HepG2 (cell line): ENCODE measurements around the gene ACSL1. TPM values are rescaled to one million over a fixed set of nuclear protein-coding genes. Genes with fewer than 3 reads are reported as not detected.

Experiments used
- HIVEP1 ChIP-seq: sonication (generic); formaldehyde crosslinking; IDR thresholded peaks from 2 replicates; pipeline ENCODE4 v1.4.0; 2020; ENCODE audit warnings: mild to moderate bottlenecking, missing genetic modification reagents
- HMGXB4 ChIP-seq, 2 experiments: sonication (generic) in 1 of 2; formaldehyde crosslinking in 1 of 2; IDR thresholded peaks; 2 replicates each; pipeline versions ENCODE4 v1.4.0 to v1.6.1; 2018 to 2020; ENCODE audit warnings: missing genetic modification reagents in 2 of 2, borderline replicate concordance in 1 of 2, low read depth in 1 of 2, mild to moderate bottlenecking in 1 of 2, missing biosample characterization in 1 of 2
- IKZF1 ChIP-seq: fragments of 450-650 bp; IDR thresholded peaks from 2 replicates; pipeline ENCODE4 v1.7.1; 2016
- IKZF5 ChIP-seq: IDR thresholded peaks from 2 replicates; pipeline ENCODE4 v1.6.1; 2018; ENCODE audit warnings: missing genetic modification reagents, mild to moderate bottlenecking, missing compliant biosample characterization
- KDM6A ChIP-seq: IDR thresholded peaks from 2 replicates; pipeline ENCODE4 v1.6.1; 2016; ENCODE audit warnings: low read depth
- MEIS2 ChIP-seq: sonication (generic); formaldehyde crosslinking; IDR thresholded peaks from 2 replicates; pipeline ENCODE4 v1.9.0; 2021; ENCODE audit warnings: mild to moderate bottlenecking, missing genetic modification reagents
- NFKBIZ ChIP-seq: IDR thresholded peaks from 2 replicates; pipeline ENCODE4 v1.6.1; 2018; ENCODE audit warnings: missing genetic modification reagents, missing compliant biosample characterization
- NR3C1 ChIP-seq: sonication (generic); formaldehyde crosslinking; IDR thresholded peaks from 2 replicates; pipeline ENCODE4 v1.4.0; 2020; ENCODE audit warnings: missing genetic modification reagents
- PHB2 ChIP-seq: fragments of 450-650 bp; IDR thresholded peaks from 2 replicates; pipeline ENCODE4 v1.6.1; 2018; ENCODE audit not compliant: partially characterized antibody
- TFDP2 ChIP-seq: sonication (generic); formaldehyde crosslinking; IDR thresholded peaks from 2 replicates; pipeline ENCODE4 v1.4.0; 2020; ENCODE audit warnings: missing genetic modification reagents
- TOE1 ChIP-seq: sonication (generic); formaldehyde crosslinking; IDR thresholded peaks from 2 replicates; pipeline ENCODE4 v1.4.0; 2020; ENCODE audit warnings: mild to moderate bottlenecking, missing genetic modification reagents
- ZFP82 ChIP-seq: sonication (generic); formaldehyde crosslinking; IDR thresholded peaks from 2 replicates; pipeline ENCODE4 v1.5.1; 2020; ENCODE audit warnings: mild to moderate bottlenecking, missing genetic modification reagents, borderline replicate concordance
- ZNF33B ChIP-seq: sonication (generic); formaldehyde crosslinking; IDR thresholded peaks from 2 replicates; pipeline ENCODE4 v1.5.1; 2020; ENCODE audit warnings: mild to moderate bottlenecking, missing genetic modification reagents
- polyA plus RNA-seq, 8 experiments: library from polyadenylated mRNA; depleted of rRNA in 3 of 8; stranded (reverse) in 7 of 8; unstranded in 1 of 8; fragments of >200 nt; fragmentation: Illumina TruSeq in 4 of 8; extraction: Trizol in 4 of 8; gene quantifications; 2 replicates each; pipeline versions ENCODE4 v1.2.1 to v1.2.3, GENCODE V29; 2011 to 2016; ENCODE audit warnings: low read depth in 4 of 8, missing spikeins in 1 of 8, mixed read lengths in 1 of 8; ENCODE audit not compliant: insufficient read depth in 1 of 8
- total RNA-seq, 5 experiments: library from RNA; depleted of rRNA; stranded (reverse); fragments of >200 nt; fragmentation: Illumina TruSeq; extraction: Trizol; gene quantifications; 2 replicates each; pipeline ENCODE4 v1.2.3, GENCODE V29; 2016; ENCODE audit warnings: low read depth in 1 of 5
- TF ChIP-seq, protein P1 (sequence below): sonication (generic); formaldehyde crosslinking; IDR thresholded peaks from 2 replicates; pipeline ENCODE4 v1.4.0; 2020; ENCODE audit warnings: missing genetic modification reagents, borderline replicate concordance

The ACSL1 gene
- total and polyA plus RNA-seq, 2 of the 13 experiments (the other 11 are each of a cell fraction or from before 2014, with no cell fraction given), result 10.0 to 29.8 TPM

DNA sequence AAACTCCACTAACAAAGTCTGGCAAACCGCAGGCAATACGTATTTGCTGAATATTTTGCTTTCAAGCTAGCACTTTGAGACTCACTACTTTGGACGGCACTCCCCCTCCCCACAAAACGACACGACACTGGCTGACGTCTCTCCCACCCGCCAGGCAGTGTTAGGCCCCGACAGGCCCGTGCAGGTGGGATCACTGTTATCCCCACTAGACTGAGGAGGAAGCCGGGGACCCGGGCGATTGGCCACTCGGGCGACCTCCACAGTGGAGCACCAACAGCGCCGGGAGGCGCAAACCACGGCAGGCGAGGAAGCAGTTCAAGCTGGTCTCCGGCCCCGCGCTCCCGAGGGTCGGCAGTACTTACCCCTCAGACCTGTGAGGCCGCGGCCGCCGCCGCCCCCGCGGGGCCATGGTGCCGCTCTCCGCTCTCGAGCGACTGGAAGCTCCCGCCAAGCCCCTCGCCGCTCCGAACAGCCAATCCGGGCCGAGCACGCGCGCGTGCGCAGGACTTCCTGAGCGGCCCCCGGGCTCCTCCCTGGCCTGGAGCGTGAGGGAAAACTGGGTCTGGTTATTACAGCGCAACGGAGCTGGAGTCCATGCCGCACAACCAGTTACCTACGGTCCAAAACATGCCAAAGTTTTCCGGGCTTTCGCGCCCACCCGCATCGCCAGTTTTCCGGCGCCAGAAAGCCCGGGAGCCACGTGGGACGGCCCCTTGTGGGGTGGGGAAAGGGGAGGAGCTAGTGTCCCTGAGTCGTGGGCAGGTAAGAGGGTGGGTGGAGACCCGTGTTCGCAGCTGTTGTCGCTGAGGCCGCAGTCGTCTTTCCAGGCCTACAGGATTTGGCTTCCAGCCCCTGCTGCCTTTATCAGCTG, 91.9 kb downstream of the ACSL1 start, which contains the start of gene CENPU (continued):
- TF ChIP-seq IKZF5 (CRISPR knock-in tag) (peak; percentile 98), ZFP82 (CRISPR knock-in tag) (peak; percentile 85; the same call in 1 of the 2 replicates), NR3C1 (CRISPR knock-in tag) (no peak), HIVEP1 (CRISPR knock-in tag) (peak; percentile 91), MEIS2 (CRISPR knock-in tag) (peak; percentile 97), KDM6A (CRISPR knock-in tag) (0 out of 2 replicates have a peak, but pooled peaks have one; percentile 25), NFKBIZ (peak; percentile 92), TFDP2 (CRISPR knock-in tag) (peak; percentile 99), ZNF33B (peak; percentile 98; the same call in 1 of the 2 replicates), IKZF1 (no peak), TOE1 (CRISPR knock-in tag) (peak; percentile 90), PHB2 (no peak), HMGXB4 (CRISPR knock-in tag; IDR thresholded peaks at IDR 0.05; ENCODE audit: borderline replicate concordance in 1 of 2, low read depth in 1 of 2) (peak; percentile 89 to 90)
- TF ChIP-seq, protein P1, sequence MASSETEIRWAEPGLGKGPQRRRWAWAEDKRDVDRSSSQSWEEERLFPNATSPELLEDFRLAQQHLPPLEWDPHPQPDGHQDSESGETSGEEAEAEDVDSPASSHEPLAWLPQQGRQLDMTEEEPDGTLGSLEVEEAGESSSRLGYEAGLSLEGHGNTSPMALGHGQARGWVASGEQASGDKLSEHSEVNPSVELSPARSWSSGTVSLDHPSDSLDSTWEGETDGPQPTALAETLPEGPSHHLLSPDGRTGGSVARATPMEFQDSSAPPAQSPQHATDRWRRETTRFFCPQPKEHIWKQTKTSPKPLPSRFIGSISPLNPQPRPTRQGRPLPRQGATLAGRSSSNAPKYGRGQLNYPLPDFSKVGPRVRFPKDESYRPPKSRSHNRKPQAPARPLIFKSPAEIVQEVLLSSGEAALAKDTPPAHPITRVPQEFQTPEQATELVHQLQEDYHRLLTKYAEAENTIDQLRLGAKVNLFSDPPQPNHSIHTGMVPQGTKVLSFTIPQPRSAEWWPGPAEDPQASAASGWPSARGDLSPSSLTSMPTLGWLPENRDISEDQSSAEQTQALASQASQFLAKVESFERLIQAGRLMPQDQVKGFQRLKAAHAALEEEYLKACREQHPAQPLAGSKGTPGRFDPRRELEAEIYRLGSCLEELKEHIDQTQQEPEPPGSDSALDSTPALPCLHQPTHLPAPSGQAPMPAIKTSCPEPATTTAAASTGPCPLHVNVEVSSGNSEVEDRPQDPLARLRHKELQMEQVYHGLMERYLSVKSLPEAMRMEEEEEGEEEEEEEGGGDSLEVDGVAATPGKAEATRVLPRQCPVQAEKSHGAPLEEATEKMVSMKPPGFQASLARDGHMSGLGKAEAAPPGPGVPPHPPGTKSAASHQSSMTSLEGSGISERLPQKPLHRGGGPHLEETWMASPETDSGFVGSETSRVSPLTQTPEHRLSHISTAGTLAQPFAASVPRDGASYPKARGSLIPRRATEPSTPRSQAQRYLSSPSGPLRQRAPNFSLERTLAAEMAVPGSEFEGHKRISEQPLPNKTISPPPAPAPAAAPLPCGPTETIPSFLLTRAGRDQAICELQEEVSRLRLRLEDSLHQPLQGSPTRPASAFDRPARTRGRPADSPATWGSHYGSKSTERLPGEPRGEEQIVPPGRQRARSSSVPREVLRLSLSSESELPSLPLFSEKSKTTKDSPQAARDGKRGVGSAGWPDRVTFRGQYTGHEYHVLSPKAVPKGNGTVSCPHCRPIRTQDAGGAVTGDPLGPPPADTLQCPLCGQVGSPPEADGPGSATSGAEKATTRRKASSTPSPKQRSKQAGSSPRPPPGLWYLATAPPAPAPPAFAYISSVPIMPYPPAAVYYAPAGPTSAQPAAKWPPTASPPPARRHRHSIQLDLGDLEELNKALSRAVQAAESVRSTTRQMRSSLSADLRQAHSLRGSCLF (CRISPR knock-in tag), result 0 out of 2 replicates have a peak, but pooled peaks have one; percentile 56
